ENCODE data around the gene MDFI.

MDFI gene

GRCh38 chr6:41671376-41671775 is 33.1 kb downstream of the MDFI start:
- DNase-seq (ENCODE audit: low read depth in 1 of 2, low spot score in 1 of 2) = no peak

GRCh38 chr6:41672016-41672415 is 33.7 kb downstream of the MDFI start:
- no peak for DNase-seq (ENCODE audit: low read depth in 1 of 2, low spot score in 1 of 2)

DNA sequence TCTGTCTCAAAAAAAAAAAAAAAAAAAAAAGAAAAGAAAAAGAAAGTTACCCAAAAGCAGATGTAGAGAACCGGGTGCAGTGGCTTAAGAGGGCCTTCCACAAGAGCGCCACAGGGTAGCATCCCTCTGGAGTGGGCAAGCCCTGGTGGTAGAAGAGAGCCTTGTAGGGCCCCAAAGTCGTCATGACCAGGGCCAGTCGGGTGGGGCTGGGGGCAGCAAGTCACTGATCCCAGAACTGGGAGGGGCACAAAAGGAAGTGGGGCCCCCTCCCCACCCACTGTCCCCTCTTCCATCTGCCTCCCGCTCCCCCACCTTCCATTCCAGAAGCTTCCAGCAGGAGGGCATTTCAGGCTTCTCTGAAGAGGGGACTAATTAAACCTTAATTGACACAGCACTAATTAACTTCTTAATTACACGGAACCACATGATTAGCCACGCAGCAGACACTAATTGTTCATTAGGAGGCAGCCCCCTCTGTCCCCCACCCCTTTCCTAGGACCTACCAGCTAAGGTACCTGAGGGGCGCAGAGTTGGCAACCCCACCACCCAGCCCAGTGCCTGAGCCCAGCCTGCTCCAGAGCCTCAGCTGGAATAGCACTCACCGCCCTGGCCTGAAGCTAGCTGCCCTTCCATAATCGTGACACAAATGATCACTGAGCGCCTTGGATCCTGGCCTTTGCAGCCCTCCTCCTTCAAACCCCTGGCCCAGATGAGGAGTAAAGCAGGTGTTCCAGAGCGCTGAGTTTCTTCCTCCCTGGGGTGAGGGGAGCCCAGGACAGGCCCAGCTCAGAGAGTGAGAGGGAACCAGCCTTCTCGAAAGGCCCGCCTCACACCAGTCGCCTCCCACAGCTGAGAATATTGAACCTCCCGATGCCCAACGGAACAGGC is 34.8 kb downstream of the MDFI start:
- DNase-seq (ENCODE audit: low read depth in 1 of 2, low spot score in 1 of 2) = no peak

GRCh38 chr6:41673704-41674000 is 35.4 kb downstream of the MDFI start:
- DNase-seq (ENCODE audit: low read depth in 1 of 2, low spot score in 1 of 2) = no peak

- DNase-seq (ENCODE audit: low read depth in 1 of 2, low spot score in 1 of 2) = no peak
Measured at GRCh38 chr6:41674231-41675000, 36.1 kb downstream of the MDFI start.

- no peak for DNase-seq (ENCODE audit: low read depth in 1 of 2, low spot score in 1 of 2)
Measured at GRCh38 chr6:41675176-41675775, 37.0 kb downstream of the MDFI start.

DNA sequence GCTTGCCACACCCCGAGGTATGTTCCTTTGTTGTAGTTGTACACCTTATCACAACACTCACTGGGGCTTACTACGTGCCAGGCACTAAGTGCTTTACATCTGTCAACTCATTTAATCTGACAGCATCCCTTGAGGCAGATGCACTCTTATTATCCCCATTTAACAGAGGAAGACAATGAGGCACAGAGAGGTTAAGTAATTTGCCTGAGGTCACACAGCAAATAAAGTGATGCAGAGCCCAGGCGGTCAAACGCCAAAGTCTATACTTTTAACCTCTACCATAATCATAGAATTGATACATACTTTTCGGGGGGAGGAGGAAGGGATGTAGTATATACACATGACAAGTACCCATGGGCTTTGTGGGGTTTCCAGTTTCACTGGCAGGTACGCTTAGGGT is 37.7 kb downstream of the MDFI start:
- no peak for DNase-seq (ENCODE audit: low read depth in 1 of 2, low spot score in 1 of 2)

DNA sequence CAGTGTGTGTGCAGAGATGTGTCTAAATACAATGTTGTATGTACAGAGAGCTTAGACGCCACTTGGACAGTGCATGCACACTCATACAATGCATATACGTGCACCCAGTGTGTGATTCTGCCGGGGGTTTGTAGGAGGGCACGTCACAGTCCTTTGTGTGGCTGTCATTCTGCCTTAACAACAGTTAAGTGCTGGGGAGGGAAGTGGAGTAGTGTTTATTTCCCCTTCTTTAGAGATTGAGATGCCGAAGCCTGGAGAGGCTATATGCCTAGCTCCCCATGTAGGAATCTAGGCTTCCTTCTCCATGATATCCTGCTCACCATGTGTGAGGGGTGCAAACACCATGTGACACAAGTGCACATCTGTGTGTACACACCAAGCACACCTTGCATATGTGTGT is 38.2 kb downstream of the MDFI start:
- DNase-seq (ENCODE audit: low read depth in 1 of 2, low spot score in 1 of 2) = no peak

- DNase-seq (ENCODE audit: low read depth in 1 of 2, low spot score in 1 of 2) = no peak
Measured at GRCh38 chr6:41677124-41677921, 39.1 kb downstream of the MDFI start.

GRCh38 chr6:41678511-41679084 is 40.3 kb downstream of the MDFI start:
- DNase-seq (ENCODE audit: low read depth in 1 of 2, low spot score in 1 of 2) = no peak

- no peak for DNase-seq (ENCODE audit: low read depth in 1 of 2, low spot score in 1 of 2)
Measured at GRCh38 chr6:41679696-41680095, 41.4 kb downstream of the MDFI start.

GRCh38 chr6:41680182-41680965 is 42.1 kb downstream of the MDFI start:
- DNase-seq (ENCODE audit: low read depth in 1 of 2, low spot score in 1 of 2) = no peak

GRCh38 chr6:41682056-41682477 is 43.8 kb downstream of the MDFI start:
- DNase-seq (ENCODE audit: low read depth in 1 of 2, low spot score in 1 of 2) = peak; percentile 15 to 51

GRCh38 chr6:41682497-41683272 is 44.4 kb downstream of the MDFI start:
- no peak for DNase-seq (ENCODE audit: low read depth in 1 of 2, low spot score in 1 of 2)

DNA sequence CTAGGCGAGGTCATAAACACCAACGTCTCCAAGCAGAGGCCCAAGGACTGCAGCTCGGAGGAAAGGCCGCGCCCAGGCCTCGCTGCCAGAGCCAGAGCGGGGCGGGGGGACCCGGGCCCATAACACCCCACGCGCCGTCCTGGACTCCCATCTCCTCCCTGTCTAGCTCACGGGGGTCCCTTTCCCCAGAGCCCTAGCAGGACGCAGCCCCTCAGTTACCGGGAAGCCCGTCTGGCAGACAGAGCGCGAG is 44.9 kb downstream of the MDFI start:
- DNase-seq (ENCODE audit: low read depth in 1 of 2, low spot score in 1 of 2) = no peak

DNA sequence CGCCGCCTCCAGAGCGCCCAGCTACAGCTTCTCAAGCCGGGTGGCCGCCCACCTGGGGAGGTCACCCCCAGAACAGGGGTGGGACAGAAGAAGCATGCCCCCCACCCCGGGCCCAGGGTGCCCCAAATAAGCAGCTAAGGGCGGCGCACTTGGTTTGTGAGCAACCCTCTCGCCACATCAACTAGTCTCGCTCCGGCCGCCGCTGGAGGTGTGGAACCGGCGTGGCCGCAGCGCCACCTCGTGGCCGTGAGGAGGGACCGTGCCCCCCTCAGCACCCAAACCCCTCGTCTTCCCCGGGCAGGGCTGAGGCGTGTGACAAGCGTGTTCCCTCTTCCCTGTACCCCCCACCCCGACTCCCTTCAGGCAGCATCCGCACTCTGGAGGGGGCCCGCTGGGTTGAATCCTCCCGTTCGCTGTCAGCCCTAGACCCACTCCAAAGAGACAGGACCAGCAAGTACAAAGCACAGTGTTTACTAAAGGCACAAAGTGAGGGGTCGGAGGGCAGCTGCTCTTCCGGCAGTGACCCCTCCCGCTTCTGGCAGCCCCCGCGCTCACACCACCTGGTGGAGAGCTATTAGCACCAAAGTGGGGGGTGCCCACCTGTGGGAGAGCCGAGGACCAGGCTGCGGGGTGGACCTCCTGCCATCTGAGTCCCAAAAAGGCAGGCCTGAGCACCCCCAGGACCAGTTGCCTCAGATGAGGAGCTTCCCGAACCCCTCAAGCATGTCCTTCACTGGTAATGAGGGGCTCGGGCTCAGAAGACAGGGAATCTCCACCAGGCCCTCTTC is 45.4 kb downstream of the MDFI start:
- DNase-seq (ENCODE audit: low read depth in 1 of 2, low spot score in 1 of 2) = peak; percentile 62 to 74

GRCh38 chr6:41684311-41685180 is 46.3 kb downstream of the MDFI start:
- no peak for DNase-seq (ENCODE audit: low read depth in 1 of 2, low spot score in 1 of 2)
